HPDE6-E6E7 (cell line): ENCODE data around the gene IVD.

Experiments
- DNase-seq: peaks from one replicate; pipeline ENCODE4 v3.0.0; 2011; ENCODE audit warnings: missing footprints; ENCODE audit errors: extremely low spot score

Gene IVD

DNA sequence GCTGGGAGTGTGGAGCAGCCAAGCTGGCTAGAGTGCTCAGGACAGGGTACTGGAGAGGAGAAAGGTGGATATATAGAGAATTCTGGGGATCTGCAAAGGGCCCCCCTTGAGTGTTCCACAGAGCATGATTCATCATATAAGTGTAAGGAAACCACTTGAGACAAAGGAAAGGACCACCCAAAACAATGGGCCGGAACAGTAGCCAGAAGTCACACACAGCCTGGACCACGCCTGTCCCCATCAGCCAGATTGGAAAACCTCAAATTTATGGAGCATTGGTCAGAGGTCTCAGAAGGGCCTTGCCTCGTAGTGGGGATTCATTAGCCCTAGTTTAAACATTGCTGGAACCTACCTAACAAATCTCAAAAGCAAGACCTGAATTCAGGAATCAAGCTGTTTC is 28.0 kb upstream of the IVD start:
- DNase-seq: no peak

DNA sequence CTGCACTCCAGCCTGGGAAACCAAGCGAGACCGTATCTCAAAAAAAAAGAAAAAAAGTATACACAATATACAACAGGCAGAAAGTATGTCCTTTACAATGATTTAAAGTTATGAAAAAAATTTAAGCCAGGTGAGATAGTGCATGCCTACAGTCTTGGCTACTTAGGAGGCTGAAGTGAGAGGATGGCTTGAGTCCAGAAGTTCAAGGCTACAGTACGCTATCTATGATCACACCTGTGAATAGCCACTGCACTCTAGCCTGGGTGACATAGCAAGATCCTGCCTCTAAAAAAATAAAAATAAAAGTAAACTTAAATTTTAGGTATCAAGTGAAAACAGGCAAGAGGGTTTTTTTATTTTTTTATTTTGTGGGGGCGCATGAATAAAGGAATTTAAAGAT is 26.2 kb upstream of the IVD start:
- DNase-seq: no peak

DNA sequence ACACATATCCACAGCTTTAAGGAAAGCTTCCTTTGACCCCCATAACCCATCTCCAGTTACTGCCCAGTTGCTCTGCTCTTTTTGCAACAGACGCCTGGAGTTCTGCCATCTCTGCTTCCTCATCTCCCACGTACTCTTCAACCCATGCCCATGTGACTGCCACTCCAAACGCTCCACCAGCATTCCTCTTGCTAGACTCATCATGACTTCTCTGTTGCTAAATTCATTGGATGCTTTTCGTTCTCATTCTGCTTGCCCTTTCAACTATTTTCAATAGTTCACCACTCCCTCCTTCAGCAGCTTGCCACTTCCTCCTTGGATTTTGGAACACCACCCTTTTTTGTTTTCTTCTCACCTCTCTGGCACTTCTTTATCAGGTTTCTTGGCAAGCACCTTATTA is 25.7 kb upstream of the IVD start:
- peak; percentile 86 for DNase-seq

DNA sequence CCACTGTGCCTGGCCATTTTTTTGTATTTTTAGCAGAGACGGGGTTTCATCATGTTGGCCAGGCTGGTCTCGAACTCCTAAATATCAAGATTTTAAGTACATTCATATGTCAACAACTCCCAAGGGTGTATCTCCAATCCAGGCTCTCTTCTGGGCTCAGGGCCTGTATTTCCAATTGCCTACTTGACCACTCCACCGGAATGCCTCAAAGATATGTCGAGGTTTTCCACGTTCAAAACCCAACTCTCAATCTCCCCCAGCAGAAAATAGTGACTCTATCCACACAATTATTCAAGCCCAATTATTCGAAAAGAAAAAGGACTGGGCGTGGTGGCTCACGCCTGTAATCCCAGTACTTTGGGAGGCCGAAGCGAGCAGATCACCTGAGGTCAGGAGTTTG is 25.0 kb upstream of the IVD start:
- DNase-seq: no peak

DNA sequence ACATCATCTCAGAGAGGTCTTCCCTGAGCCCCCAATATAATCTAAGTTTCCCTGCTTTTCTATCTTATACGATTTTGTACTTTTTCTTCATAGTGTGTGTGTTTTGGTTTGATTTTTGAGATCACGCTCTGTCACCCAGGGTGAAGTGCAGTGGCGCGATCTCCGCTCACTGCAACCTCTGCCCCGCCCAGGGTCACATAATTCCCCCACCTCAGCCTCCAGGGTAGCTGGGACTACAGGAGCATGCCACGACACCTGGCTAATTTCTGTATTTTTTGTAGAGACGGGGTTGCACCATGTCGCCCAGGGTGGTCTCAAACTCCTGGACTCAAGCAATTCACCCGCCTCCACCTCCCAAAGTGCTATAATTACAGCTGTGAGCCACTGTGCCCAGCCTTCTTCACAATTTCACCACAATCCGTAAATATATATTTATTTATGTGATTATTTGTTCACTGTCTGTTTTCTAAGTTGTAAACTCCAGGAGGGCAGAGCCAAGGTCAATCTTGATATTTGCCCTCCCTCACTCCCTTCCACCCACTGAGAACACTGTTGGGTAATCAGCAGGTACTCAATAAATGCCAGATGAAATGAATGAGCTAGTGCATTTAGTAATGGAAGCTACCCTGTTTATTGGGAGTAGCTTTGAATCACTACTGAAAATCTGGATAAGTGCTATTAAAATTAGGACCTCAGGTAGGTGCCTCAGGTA is 23.6 kb upstream of the IVD start:
- DNase-seq: no peak

DNA sequence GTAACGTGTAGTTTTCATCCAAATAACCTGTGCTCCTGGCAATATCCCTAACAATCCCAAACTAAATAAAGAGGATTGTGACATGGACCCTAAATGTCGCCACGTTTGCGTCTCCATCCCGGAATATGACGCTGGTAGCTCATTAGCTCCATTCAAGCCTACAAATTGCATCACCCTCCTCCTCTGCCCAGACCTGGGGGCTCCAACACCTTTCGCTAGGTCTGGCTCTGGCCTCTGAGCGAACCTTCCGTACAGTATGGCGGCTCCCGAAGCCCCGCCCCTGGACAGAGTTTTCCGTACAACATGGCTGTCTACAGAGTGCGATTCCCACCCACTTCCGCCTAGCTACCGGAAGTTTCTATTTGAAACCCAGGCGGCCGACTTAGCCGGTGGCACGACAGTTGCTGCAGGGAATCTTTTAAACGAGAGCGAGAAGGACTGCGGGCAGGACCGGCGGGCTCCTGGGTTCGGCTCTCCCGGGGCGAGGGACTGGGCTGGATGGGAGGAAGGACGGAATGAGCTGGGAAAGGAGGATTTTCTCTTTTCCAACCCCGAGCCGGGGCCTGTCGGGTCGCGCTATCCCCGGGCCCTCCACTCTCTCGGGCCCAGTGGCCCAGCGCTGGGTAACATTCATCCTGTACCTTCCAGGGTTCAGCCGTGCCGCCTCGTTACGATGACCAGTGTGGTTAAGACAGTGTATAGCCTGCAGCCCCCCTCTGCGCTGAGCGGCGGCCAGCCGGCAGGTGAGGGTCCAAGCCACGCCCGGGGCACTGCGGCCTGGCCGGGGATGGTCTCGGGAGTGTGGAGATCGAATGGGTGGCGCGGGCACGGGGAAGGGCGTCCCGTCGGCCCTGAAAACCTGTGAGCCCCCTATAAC is 22.8 kb upstream of the IVD start, which contains the start of gene KNSTRN:
KNSTRN (plus strand) TSS at position 142 of the 877 bp plus-strand sequence; CDS start at position 257, 115 bp downstream.
- peak; percentile 83 for DNase-seq

DNA sequence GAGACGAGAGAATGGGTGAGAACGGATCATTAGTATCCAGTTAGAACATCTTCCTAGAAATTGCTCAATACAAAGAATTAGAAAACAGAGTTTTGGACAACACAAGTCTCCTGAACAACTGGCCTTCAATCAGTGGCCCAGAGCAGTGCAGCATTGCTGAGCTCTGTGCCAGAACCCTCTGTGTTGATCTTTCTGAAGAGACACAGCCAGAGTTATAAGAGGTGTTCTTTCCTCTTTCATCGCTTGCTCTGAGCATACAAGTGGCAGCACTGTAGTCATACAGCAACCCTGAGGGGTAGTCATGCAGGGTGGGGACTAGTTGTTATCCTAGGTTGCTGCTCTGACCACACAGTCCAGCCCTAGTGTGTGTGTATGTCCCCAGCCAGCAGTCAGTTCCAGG is 19.1 kb upstream of the IVD start:
- DNase-seq: no peak

DNA sequence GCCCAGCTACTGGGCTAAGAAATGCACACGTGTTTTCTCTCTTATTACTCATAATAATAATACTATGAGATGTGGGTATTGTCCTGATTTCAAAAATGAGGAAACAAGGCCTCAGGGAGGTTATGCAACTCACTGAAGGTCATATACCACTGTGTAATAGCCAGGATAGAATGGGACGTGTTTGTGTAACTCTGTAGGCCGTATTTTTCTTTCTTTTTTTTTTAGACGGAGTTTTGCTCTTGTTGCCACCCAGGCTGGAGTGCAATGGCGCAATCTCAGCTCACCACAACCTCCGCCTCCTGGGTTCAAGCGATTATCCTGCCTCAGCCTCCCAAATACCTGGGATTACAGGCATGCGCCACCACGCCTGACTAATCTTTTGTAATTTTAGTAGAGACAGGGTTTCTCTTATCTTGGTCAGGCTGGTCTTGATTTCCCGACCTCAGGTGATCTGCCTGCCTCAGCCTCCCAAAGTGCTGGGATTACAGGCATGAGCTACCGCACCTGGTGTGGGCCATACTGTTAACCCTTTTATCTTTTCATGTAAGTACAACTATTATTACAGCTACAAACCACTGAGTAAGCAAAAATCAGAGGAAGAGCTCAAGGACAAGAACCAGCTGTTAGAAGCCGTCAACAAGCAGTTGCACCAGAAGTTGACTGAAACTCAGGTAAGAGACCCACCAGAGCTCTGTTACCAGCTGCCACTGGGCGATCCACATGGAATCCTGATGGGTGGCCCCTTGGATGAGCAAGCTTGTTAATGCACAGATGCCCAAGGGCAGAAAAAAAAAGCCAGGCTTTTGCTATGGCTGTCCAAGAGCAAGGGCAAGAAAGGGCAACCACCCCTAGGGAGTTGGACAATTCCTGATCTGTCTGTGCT is 16.4 kb upstream of the IVD start:
- no peak for DNase-seq

DNA sequence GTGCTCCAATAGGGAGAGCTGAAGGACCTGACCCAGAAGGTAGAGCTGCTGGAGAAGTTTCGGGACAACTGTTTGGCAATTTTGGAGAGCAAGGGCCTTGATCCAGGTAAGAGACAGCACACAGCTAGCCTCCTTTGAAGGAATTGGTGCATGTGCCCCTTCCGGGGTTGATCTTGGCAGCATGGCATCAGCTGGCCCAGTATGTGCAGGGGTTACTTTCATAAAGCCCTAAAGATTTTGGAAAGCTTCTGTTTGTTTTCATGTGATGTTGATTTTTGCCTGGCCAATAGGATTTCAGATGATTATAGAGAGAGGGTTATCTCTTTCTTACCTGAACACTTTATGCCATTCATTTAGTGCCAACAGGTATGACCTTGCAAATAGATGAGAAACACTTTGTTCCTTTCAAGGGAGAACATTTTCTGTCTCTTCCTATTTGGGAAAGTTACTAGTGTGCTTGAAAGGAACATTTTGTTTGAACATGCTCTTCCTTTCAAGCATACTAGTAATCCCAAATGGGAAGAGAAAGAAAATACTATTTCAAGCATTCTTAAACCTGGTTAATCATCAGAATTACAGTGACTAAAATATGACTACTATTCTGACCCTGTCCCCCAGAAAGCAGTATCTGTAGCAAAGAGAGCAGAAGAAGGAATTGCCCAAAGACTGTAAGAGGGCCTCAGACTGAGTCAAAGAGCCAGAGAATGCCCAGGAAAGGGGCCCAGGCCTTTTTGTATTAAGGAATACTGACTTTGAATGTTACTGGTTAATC is 15.6 kb upstream of the IVD start:
- DNase-seq: no peak

DNA sequence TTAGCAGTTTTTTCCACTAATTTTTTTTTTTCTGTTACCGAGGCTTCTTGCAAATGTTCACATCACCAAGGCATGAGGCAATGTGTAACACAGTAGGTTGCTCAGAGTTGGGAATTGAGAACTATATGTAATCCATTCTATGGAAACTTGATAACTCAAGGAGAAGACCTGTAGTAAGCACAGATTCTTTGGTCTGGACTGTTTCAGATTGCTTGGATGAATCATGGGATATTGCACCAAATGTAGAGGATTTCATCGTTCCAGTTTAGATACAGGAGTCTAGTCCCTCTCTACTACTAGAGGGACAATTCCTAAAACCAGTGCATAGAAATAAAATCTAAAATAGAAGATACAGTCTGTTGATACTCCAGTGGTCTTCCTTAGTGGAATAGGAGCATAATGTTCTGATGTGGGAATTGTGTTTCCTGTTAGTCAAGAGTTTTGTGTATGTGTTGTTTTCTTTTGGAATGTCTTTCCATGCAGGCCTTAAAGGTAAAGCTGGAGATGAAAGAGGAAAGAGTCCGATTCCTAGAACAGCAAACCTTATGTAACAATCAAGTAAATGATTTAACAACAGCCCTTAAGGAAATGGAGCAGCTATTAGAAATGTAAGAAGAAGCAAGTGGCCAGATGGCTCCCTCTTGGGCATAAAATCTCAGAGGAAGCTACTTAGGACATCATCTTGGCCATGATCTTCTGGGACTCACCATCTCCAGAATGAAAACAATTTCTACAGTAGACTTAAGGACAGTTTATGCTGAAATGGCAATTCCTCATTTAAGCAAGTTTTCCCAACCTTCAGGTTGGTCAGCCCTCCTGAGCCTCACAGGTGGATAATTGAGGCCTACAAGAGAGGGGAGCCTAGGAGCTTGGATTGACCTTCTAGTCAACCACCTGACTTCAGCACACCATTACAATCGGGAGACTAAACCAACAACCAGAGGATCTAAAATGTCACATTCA is 12.3 kb upstream of the IVD start:
- DNase-seq: no peak

DNA sequence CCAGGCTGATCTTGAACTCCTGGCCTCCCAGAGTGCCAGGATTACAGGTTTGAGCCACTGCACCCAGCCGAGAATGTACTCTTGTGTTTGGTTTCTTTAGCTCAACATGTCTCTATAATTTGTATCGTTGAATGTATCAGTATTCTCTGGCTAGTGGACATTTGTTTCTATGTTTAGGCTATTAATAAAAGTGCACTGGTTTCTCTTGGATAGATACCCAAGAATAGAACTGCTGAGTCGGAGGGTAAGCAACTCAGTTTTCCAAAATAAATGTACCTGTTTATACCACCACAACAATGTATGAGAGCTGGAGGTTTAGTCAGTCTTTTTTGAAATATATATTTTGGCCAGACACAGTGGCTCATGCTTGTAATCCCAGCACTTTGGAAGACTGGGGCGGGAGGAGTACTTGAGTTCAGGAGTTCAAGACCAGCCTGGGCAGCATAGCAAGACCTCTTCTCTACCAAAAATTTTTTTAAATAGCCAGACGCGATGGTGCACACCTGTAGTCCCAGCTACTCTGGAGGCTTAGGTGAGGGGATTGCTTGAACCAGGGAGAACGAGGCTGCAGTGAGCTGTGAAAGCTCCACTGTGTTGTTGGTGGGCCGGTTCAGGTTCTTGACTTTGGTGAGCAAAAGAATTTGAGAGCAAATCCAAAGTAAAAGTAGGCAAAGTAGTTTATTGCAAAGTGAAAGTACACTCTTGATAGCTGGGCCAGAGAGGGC is 7.7 kb upstream of the IVD start:
- no peak for DNase-seq

DNA sequence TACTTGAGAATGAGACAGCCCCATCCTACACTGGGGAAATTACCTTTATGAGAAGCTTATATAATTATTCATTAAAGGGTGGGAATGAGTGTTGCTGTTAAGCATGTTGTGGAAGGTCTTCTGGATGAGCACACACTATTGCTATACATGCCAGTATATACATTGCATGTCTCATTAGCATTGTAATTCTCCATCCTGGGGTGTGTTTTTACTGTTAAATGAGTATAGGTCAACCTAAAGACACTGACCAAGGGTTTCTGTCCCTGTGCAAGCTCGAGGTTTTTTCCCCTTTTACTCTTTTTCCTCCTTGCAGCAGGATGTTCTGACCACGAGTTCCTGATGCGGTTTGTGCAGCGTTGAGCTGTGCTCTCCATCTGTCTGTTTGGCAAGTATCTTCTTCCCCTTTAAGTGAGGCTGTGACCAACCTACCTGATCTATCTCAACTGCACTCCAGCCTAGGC is 7.2 kb upstream of the IVD start:
- DNase-seq: no peak

DNA sequence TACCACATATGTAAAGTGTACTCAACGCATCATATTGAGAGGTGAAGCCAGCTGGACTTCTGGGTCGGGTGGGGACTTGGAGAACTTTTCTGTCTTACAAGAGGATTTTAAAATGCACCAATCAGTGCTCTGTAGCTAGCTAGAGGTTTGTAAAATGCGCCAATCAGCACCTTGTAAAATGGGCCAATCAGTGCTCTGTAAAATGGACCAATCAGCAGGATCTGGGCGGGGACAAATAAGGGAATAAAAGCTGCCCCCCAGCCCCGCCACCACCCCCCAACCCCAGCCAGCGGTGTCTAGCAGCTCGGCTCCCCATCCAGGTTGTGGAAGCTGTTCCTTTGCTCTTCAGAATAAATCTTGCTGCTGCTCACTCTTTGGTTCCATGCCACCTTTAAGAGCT is 6.2 kb upstream of the IVD start:
- DNase-seq: no peak

DNA sequence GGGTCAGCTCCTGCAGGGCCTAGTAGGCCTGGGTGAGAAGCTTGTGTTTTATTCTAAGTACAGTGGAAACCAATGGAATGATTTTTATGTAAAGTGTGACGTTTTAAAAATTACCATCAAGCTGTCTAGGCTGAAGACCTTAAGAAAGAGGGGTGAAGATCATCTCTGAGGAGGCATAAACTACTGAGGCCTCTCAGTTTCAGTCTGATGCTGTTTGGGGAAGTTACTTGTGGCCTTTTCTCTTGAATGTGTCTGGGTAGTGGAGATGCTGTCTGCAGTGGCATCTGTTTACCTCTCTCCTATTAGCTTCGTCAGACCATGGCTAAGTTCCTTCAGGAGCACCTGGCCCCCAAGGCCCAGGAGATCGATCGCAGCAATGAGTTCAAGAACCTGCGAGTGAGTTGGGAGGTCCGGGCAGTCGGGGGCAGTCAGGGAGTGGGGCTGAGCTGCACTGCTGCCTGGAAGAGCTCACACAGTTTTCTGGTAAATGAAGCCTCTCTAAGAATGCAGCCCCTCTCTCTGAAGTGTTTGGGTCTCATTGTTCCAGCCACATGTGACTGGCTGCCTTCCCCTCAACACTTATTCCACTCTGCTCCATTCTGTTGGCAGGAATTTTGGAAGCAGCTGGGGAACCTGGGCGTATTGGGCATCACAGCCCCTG is 1.9 kb downstream of the IVD start:
- no peak for DNase-seq

DNA sequence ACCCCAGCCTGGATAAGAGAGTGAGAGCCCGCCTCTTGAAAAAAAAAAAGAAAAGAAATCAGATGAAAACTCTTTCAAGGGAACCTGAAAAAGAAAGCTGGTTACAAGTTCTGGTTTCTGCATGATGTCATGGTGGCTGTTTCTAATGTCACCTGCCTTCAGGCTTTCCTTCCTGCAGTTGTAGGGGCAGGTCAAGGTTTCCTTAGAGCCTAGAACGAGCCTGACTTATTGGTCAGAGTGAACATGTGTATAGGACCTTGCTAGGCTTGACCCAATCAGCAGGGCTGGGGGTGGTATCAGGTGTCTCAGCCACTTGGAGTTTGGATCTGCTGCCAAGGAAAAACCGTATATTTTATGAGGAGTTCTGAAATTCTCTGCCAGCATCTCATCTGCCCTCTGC is 3.8 kb downstream of the IVD start:
- no peak for DNase-seq

DNA sequence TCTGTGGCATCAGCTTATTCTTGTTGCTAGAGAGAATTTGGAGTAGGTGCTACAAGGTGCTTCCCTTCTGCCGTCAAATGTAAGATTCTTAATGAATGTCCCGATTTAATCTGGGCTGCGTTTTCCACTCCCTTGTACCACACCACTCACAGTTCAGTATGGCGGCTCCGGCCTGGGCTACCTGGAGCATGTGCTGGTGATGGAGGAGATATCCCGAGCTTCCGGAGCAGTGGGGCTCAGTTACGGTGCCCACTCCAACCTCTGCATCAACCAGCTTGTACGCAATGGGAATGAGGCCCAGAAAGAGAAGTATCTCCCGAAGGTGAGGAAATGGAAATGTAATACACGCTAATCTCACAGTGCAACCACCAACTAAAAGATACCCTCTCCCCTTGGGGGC is 4.9 kb downstream of the IVD start:
- DNase-seq: no peak

DNA sequence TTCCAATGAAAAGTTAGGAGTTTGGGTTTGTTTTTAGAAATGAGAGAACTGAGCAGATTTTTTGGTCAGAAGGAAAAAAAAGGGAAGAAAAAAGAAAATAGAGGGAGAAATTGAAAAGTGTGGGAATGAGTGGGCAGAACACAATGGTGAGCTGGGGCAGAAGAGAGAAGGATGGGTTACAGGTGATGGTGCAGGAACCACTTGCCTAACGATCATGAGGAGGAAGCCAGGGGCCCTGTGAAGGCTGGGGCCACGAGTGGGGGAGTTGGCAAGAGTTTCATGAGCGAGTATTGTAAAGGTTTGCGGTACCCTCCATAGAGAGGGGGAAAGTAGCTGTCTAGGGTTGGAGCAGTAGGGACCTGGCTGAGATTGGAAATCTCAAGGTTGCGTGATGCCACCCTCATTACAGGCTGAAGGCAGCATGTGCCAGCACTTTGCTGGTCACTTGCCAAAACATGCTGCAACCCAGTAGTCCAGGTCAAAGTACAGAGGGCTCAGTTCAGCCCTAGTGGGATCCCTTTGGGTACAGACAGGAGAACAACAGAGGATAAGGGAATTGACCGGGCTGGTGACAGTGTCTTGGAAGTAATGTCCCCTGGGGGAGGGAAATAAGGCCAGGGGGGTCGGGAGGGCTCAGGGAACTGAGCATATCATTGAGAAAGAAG is 6.6 kb downstream of the IVD start:
- no peak for DNase-seq

DNA sequence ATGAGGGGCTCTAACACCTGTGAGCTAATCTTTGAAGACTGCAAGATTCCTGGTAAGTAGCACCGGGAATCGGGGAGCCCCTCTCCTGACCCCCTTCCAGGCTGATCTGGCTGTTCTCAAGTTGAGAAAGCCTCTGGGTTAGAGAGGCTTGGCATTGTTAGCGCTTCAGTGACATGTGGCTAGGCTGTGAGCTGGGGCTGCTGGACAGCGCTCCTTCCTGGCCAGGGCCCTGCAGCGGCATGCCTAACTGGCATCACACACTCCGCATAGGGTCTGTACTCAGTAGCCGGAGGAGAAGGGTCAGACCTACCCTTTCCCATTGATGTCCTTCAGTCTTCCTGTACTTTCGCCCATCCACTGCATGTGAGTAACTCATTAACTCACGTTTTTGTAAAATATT is 7.4 kb downstream of the IVD start:
- DNase-seq: no peak
